Activated CD4-positive, alpha-beta T cell treated with anti-CD3 and anti-CD28 coated beads for 36 hours (primary cell): Measurements from ENCODE around the gene ACACB. TPM values are rescaled to one million over a fixed set of nuclear protein-coding genes. Genes with fewer than 3 reads are reported as not detected.

ENCODE experiments used
- ATAC-seq: fragments of 200-7000 bp; cut with Tn5 transposase; one replicate; pipeline ENCODE4 v1.10.0; 2021; ENCODE audit warnings: mild to moderate bottlenecking, moderate library complexity
- CTCF ChIA-PET: fragments of 350-600 bp; sonication (Branson Sonifier 250); formaldehyde crosslinking; loops from one replicate; lab custom pipeline; 2021; ENCODE audit warnings: antibody characterized with exemption; lab: Charles Lee
- POLR2A ChIA-PET: fragments of 350-600 bp; sonication (Branson Sonifier 250); formaldehyde crosslinking; loops from one replicate; lab custom pipeline; 2021; ENCODE audit warnings: antibody characterized with exemption, inconsistent platforms; lab: Charles Lee
- DNase-seq: peaks from one replicate; pipeline ENCODE4 v3.0.0-alpha.2; 2020
- H3K27ac Mint-ChIP-seq: one replicate; pipeline ENCODE4 v1.8.0; 2021; ENCODE audit warnings: mixed read lengths
- H3K27me3 Mint-ChIP-seq: one replicate; pipeline ENCODE4 v1.8.0; 2021; ENCODE audit warnings: mixed read lengths
- H3K36me3 Mint-ChIP-seq: one replicate; pipeline ENCODE4 v1.8.0; 2021; ENCODE audit warnings: low read depth, mixed read lengths
- H3K4me1 Mint-ChIP-seq: one replicate; pipeline ENCODE4 v1.8.0; 2021; ENCODE audit warnings: mixed read lengths
- H3K4me3 Mint-ChIP-seq: one replicate; pipeline ENCODE4 v1.8.0; 2021; ENCODE audit warnings: mild to moderate bottlenecking, moderate library complexity, mixed read lengths
- H3K9me3 Mint-ChIP-seq: one replicate; pipeline ENCODE4 v1.8.0; 2021; ENCODE audit warnings: low read depth, mixed read lengths
- intact Hi-C, 2 experiments: fragments of 100-400 bp; cut with DNase I in 1 of 2; cut with micrococcal nuclease in 1 of 2; formaldehyde crosslinking; loops; one replicate each; pipeline versions ENCODE4 v1.14.2 to v1.15.1; 2022 to 2024; cut with DNase I, micrococcal nuclease
- total RNA-seq, 2 experiments: library from RNA; stranded (reverse); gene quantifications; one replicate each; pipeline ENCODE4 v1.2.3, GENCODE V29; 2021

ACACB gene
- total RNA-seq, 2 experiments from 2014 or later: 11.5 to 13.3 TPM

DNA sequence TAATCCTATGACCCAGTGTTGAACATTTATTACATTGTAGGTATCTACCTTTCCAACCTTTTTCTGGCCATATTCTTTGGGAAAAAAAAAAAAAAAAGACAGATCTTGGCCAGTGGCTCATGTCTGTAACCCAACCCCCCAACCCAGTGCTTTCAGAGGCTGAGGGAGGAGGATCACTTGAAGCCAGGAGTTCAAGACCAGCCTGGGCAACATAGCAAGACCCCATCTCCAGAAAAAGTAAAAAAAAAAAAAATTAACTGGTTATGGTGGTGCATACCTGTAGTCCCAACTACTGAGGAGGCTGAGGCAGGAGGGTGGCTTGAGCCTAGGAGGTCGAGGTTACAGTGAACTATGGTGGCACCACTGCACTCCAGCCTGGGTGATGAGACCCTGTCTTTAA, 58.1 kb downstream of the ACACB start:
- Mint-ChIP-seq H3K36me3 (peaks cover 40% of the 10 kb centered on the region), H3K27ac (no peak overlapping the region), H3K4me3 (no peak overlapping the region), H3K27me3 (no peaks in the 10 kb centered on the region), H3K9me3 (peaks cover 10% of the 10 kb centered on the region), H3K4me1 (no peaks in the 10 kb centered on the region)
- no peak for ATAC-seq
- CTCF ChIA-PET: interaction anchor here (1.0 kb wide), 1 partner anchor 63 kb away, joined by 5 read pairs; no protein-coding TSS in a partner anchor
- intact Hi-C loops: no loop called here
- POLR2A ChIA-PET: no interaction called here
- DNase-seq: no peak

DNA sequence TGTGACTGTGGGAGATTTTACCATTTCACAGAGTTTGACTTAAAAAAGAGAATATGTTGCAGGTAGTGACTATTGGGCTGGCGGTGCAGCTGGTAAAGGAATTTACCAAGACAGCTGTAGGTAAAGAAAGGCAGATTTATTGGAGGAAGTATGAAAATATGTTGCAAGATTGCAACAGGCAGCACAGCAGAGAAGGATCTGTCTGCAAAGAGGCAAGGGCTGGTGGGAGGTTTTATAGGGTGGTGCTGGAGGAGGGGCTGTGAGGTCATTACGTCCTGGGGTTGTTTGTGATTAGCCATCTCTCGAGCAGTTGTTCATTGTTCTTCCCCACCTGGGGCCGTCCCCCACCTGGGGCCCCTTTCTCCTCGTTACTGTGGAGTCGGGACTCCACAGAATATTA, 62.1 kb downstream of the ACACB start:
- intact Hi-C loops: no loop called here
- ChIA-PET CTCF (interaction anchor here (1.2 kb wide), 1 partner anchor 66 kb away, joined by 3 read pairs; no protein-coding TSS in a partner anchor), POLR2A (no interaction called here)
- Mint-ChIP-seq H3K4me3 (no peak overlapping the region), H3K36me3 (peaks cover 13% of the 10 kb centered on the region), H3K4me1 (no peaks in the 10 kb centered on the region), H3K27me3 (no peaks in the 10 kb centered on the region), H3K9me3 (peaks cover 7% of the 10 kb centered on the region), H3K27ac (no peak overlapping the region)
- ATAC-seq (no peak), DNase-seq (no peak)

DNA sequence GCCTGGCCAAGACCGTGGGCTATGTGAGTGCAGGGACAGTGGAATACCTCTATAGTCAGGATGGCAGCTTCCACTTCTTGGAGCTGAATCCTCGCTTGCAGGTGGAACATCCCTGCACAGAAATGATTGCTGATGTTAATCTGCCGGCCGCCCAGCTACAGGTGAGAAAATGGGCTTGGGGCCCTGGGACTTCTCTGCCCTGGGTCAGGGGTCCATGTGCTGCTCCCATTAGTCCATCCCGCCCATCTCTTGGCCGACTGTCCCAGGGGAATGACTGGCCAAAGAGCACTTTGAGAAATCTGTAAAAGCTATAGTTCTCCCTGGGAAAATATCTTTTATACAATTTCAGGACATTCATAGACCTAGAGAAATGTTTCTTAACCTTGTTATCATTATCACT, 63.5 kb downstream of the ACACB start:
- CTCF ChIA-PET: no interaction called here
- no peak overlapping the region for H3K4me3 Mint-ChIP-seq
- no peaks in the 10 kb centered on the region for H3K4me1 Mint-ChIP-seq
- ATAC-seq (no peak), DNase-seq (no peak)
- no peaks in the 10 kb centered on the region for H3K27me3 Mint-ChIP-seq
- no peak overlapping the region for H3K27ac Mint-ChIP-seq
- no peaks in the 10 kb centered on the region for H3K9me3 Mint-ChIP-seq
- peaks cover 7% of the 10 kb centered on the region for H3K36me3 Mint-ChIP-seq
- intact Hi-C loops: no loop called here
- POLR2A ChIA-PET: no interaction called here

DNA sequence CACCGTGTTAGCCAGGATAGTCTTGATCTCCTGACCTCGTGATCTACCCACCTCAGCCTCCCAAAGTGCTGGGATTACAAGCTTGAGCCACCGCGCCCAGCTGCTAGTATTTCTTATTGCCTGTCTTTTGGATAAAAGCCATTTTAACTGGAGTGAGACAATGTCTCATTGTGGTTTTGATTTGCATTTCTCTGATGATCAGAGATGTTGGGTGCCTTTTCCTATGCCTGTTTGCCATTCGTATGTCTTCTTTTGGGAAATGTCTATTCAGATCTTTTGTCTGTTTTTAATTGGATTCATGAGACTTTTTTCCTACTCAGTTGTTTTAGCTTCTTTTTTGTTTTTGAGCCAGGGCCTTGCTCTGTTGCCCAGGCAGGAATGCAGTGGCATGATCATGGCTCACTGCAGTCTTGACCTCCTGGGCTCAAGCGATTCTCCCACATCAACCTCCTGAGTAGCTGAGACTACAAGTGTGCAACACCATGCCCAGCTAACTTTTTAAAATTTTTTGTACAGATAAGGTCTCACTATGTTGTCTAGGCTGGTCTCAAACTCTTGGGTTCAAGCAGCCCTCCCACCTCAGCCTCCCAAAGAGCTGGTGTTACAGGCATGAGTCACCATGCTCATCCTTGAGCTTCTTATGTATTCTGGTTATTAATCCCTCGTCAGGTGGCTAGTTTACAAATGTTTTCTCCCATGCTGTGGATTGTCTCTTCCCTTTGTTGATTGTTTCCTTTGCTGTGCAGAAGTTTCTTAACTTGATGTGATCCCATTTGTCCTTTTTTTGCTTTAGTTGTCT, 65.9 kb downstream of the ACACB start:
- Mint-ChIP-seq H3K4me1 (no peaks in the 10 kb centered on the region), H3K27me3 (no peaks in the 10 kb centered on the region), H3K36me3 (peaks cover 14% of the 10 kb centered on the region), H3K27ac (no peak overlapping the region), H3K4me3 (no peak overlapping the region), H3K9me3 (no peaks in the 10 kb centered on the region)
- ATAC-seq (no peak), DNase-seq (no peak)
- POLR2A ChIA-PET: no interaction called here
- intact Hi-C loops: no loop called here
- CTCF ChIA-PET: no interaction called here

DNA sequence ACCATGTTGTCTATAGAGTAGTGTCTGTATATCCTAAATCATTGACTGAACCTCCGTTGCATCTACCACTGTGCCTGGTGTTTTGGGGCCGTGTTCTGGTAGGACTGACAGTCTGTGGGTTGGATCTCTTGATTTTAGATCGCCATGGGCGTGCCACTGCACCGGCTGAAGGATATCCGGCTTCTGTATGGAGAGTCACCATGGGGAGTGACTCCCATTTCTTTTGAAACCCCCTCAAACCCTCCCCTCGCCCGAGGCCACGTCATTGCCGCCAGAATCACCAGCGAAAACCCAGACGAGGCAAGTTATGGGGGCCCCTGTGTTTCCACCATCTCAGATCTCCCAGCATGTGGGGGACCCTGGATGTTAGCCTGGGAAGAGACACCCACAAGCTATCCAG, 69.1 kb downstream of the ACACB start:
- H3K4me3 Mint-ChIP-seq: no peak overlapping the region
- no peaks in the 10 kb centered on the region for H3K9me3 Mint-ChIP-seq
- DNase-seq: no peak
- intact Hi-C loops: no loop called here
- H3K27me3 Mint-ChIP-seq: no peaks in the 10 kb centered on the region
- no peak for ATAC-seq
- H3K4me1 Mint-ChIP-seq: no peaks in the 10 kb centered on the region
- CTCF ChIA-PET: no interaction called here
- peaks cover 13% of the 10 kb centered on the region for H3K36me3 Mint-ChIP-seq
- H3K27ac Mint-ChIP-seq: no peak overlapping the region
- POLR2A ChIA-PET: no interaction called here

DNA sequence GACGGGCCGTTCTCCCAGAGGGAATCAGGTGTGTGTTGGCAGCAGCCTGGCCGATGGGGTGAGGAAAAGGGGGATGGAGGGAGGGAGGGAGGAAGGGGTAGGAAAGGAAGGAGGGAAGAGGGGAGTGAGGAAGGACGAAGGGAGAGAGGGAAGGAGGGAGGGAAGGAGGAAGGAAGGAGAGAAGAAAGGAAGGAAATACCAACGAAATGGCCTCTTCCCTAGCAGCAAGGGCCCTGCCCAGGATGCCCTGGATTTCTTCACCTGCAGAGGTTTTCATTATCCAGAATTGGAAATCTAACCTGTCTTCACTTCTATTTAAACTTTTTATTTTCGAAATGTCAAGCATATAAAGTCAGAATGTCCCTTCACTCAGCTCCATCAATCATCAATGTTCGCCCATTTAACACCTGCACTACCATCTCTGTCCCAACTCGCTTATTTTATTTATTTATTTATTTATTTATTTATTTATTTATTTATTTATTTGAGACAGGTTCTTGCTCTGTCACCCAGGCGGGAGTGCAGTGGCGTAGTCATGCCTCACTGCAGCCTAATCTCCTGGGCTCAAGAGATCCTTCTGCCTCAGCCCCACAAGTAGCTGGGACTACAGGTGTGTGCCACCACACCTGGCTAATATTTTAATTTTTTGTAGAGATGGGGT, 70.7 kb downstream of the ACACB start:
- CTCF ChIA-PET: interaction anchor here (0.6 kb wide), 1 partner anchor 254 kb away, joined by 3 read pairs; no protein-coding TSS in a partner anchor

DNA sequence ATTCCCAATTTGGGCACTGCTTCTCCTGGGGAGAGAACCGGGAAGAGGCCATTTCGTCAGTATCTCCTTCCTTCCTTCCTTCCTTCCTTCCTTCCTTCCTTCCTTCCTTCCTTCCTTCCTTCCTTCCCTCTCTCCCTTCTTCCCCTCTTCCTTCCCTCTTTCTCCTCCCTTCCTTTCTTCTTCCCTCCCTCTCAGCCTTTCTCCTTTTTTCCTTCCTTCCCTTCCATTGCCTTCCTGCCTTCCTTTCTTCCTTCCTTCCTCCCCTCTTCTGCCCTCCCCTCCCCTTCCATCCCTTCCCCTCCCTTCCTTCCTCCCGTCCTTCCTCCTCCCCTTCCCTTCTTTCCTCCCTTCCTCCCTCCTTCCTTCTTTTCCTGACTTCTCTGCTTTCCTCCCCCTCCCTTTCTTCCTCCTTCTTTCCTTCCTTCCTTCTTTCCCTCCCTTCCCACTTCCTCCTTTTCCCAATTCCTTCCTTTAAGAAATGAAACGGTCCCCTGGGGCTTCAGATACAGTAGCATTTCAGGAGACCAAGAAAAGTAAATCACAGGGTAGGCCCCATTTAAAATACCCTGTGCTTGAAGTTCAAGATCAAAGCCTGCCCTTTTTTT, 71.8 kb downstream of the ACACB start:
- ATAC-seq (no peak), DNase-seq (no peak)
- H3K9me3 Mint-ChIP-seq: no peaks in the 10 kb centered on the region
- peaks cover 11% of the 10 kb centered on the region for H3K36me3 Mint-ChIP-seq
- ChIA-PET POLR2A (no interaction called here), CTCF (interaction anchor here (1.4 kb wide), 1 partner anchor 12 kb away, joined by 6 read pairs; no protein-coding TSS in a partner anchor)
- no peak overlapping the region for H3K4me3 Mint-ChIP-seq
- intact Hi-C loops: no loop called here
- H3K4me1 Mint-ChIP-seq: no peaks in the 10 kb centered on the region
- no peak overlapping the region for H3K27ac Mint-ChIP-seq
- H3K27me3 Mint-ChIP-seq: no peaks in the 10 kb centered on the region

More for the DNA sequence above, 70.7 kb downstream of the ACACB start:
- DNase-seq: no peak
- Mint-ChIP-seq H3K4me3 (no peak overlapping the region), H3K27me3 (no peaks in the 10 kb centered on the region), H3K36me3 (peaks cover 11% of the 10 kb centered on the region), H3K9me3 (no peaks in the 10 kb centered on the region), H3K4me1 (no peaks in the 10 kb centered on the region), H3K27ac (no peak overlapping the region)
- ATAC-seq: no peak
- intact Hi-C loops: no loop called here
- POLR2A ChIA-PET: no interaction called here

DNA sequence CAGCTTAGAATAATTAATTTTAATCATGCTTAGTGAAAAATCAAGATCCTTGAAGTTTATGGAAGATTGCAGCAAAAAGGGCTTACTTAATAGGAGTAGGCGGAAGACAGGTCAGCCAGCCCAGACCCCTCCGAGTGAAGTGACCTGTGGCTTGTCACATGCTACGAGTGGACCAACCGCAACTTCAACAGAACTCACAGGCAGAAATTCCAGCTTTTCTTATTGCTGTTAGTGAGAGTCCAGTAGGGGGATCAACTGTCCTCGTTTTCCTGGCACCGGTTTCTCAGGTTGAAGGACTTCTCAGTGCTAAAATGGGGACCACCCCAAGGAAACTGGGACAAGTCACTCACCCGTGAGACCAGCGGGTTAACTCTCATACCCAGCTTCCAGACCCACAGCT, 72.9 kb downstream of the ACACB start:
- intact Hi-C loops: no loop called here
- CTCF ChIA-PET: interaction anchor here (0.6 to 1.4 kb wide), 2 partner anchors 13 to 196 kb away, joined by 3 to 6 read pairs; no protein-coding TSS in a partner anchor
- no peak overlapping the region for H3K4me3 Mint-ChIP-seq
- ATAC-seq (no peak), DNase-seq (no peak)
- H3K27ac Mint-ChIP-seq: no peak overlapping the region
- peaks cover 15% of the 10 kb centered on the region for H3K36me3 Mint-ChIP-seq
- no peaks in the 10 kb centered on the region for H3K4me1 Mint-ChIP-seq
- no peaks in the 10 kb centered on the region for H3K9me3 Mint-ChIP-seq
- POLR2A ChIA-PET: no interaction called here
- no peaks in the 10 kb centered on the region for H3K27me3 Mint-ChIP-seq

DNA sequence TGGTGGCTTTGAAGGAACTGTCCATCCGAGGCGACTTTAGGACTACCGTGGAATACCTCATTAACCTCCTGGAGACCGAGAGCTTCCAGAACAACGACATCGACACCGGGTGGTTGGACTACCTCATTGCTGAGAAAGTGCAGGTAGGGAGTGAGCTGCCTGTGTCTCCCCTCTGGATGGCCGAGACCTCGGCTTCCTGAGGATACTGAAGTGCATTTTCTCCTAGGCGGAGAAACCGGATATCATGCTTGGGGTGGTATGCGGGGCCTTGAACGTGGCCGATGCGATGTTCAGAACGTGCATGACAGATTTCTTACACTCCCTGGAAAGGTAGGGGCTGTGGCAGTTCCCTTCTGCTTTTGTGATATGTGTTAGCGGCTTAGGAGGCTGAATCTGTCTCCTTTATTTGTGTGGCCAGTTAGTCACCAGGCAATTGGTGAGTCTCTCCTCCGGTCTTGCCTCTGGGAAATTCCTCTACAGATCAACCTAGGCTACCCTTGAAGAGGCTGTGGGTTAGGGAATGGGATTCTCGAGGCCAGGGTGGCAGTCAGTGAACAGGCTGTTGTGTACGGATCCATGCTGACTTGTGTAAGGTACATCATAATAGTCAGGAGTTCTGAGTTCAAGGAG, 75.3 kb downstream of the ACACB start:
- no peaks in the 10 kb centered on the region for H3K9me3 Mint-ChIP-seq
- CTCF ChIA-PET: no interaction called here
- POLR2A ChIA-PET: no interaction called here

DNA sequence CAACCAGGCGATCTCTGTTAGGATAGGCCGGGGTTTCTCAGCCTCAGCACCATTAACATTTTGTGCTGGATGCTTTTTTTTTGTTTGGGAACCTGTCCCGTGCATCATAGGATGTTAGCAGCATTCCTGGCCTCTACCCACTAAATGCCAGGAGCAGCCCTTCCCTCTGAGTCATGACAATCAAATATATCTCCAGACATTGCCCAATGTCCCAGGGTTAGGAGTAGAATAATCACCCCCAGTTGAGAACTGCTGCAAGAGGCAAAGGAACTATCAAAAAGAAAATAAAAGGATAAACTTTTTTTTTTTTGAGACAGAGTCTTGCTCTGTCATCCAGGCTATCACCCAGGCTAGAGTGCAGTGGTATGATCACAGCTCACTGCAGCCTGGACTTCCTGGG, 76.0 kb downstream of the ACACB start:
- DNase-seq: no peak
- Mint-ChIP-seq H3K27ac (no peak overlapping the region), H3K27me3 (no peaks in the 10 kb centered on the region), H3K9me3 (no peaks in the 10 kb centered on the region), H3K4me3 (no peak overlapping the region), H3K4me1 (no peaks in the 10 kb centered on the region), H3K36me3 (peaks cover 26% of the 10 kb centered on the region)
- ChIA-PET CTCF (no interaction called here), POLR2A (no interaction called here)
- no peak for ATAC-seq
- intact Hi-C loops: no loop called here

More for the DNA sequence above, 75.3 kb downstream of the ACACB start:
- intact Hi-C loops: no loop called here
- H3K27me3 Mint-ChIP-seq: no peaks in the 10 kb centered on the region
- ATAC-seq (no peak), DNase-seq (no peak)
- no peaks in the 10 kb centered on the region for H3K4me1 Mint-ChIP-seq
- no peak overlapping the region for H3K4me3 Mint-ChIP-seq
- H3K36me3 Mint-ChIP-seq: peaks cover 26% of the 10 kb centered on the region
- no peak overlapping the region for H3K27ac Mint-ChIP-seq

DNA sequence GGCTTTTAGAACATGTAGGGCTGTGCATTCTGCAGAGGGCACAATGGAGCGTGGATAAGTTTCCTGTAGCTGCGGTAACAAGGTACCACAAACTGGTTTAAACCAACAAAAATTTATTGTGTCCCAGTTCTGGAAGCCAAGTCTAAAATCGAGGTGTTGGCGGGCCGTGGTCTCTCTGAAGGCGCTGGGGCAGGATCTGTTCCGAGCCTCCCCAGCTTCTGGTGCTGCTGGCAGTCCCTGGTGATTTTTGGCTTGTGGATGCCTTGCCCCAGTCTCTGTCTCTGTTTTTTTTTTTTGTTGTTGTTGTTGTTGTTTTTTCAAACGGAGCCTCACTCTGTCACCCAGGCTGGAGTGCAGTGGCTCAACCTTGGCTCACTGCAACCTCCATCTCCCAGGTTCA, 77.5 kb downstream of the ACACB start:
- POLR2A ChIA-PET: no interaction called here
- Mint-ChIP-seq H3K36me3 (peaks cover 26% of the 10 kb centered on the region), H3K4me3 (no peak overlapping the region), H3K27me3 (no peaks in the 10 kb centered on the region), H3K27ac (no peak overlapping the region), H3K9me3 (no peaks in the 10 kb centered on the region), H3K4me1 (no peaks in the 10 kb centered on the region)
- intact Hi-C loops: no loop called here
- CTCF ChIA-PET: no interaction called here
- DNase-seq (no peak), ATAC-seq (no peak)
